NCI-H69 (cell line): ENCODE data around the gene RTN4IP1.
A peak's percentile ranks its signal among the peaks of the same experiment; 100 is the strongest.

Experiments used
- DNase-seq: peaks from one replicate; lab custom pipeline; 2025; lab: John Stamatoyannopoulos, UW

Gene RTN4IP1

GRCh38 chr6:106629103-106629858, at the start of gene RTN4IP1, which contains the start of gene QRSL1:
Gene RTN4IP1 (minus strand): TSS chr6:106629498. CDS start chr6:106629021, 477 bp downstream.
Gene QRSL1 (plus strand): TSS chr6:106629578. CDS start chr6:106629682, 104 bp downstream.
- DNase-seq: peak; percentile 97

DNA sequence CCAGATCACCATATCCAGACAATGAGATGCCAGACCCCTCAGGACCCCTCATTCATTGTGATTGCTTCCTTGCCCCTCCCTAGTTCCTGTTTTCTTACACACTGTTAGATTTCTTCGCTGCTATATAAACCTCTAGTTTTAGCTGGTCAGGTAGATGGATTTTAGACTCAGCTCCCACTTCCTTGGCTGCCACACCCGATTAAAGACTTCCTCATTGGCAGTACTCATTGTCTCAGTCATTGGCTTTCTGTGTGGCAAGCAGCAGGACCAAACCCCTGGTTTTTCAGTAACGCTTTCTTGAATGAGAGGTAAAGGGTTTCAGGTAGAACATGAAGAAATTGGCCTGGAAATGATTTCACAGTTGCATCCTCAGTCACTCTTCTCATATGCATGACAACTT, 48.0 kb upstream of the RTN4IP1 start:
- DNase-seq: no peak

GRCh38 chr6:106674541-106675229, 45.4 kb upstream of the RTN4IP1 start:
- DNase-seq: no peak

DNA sequence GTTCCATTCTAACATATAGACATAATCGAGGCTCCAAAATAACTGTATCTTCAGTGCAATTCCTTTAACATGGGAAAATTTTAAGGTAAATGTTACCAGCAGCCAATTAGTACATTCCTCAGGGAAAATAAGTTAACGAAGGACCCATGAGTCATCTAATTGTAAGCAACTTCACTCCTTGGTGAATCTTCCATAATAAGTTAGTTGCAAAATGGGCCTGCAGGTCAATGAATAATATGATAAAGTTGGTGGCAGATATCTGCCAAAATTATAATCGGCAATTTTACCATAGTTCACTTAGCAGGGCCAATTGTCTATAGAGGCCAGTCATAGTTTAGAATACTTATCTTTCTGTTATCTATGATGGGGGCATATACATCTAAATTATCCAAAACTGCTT, 42.4 kb upstream of the RTN4IP1 start:
- DNase-seq: no peak

DNA sequence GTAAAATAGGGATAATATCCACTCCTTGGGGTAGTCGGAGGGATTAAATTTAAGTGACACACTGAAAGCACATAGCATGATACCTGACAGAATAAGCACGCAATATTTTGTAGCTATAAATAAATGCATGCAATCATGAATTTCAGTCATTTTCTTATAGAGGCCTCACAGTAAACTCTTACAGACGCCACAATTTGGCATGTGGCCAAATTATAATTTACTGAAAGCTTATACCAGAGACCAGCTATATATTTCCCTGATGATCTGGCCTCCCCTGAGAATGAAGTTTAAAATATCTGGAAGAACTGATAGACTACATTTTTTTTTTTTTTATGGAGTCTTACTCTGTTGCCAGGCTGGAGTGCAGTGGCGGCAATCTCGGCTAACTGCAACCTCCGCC, 40.9 kb upstream of the RTN4IP1 start:
- DNase-seq: peak; percentile 36

DNA sequence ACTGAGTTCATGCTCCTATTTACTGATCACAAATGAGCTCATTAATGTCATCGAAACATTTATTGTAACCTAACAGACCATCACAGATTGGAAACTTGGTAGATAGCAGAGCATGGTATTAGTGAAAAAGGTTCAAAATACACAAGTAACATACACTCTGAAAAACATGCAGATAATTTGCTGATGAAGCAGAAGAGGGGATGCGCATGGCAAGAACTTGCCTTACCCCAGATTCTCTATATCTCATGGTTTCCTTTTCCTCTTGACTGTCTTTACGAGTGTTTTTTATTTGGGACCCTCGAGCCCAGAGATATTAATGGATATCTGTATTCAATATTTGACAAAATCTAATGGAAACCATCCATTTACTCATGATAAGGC, 37.7 kb upstream of the RTN4IP1 start:
- DNase-seq: no peak

GRCh38 chr6:106666282-106667021, 37.2 kb upstream of the RTN4IP1 start:
- no peak for DNase-seq

- DNase-seq: no peak
Measured at GRCh38 chr6:106662458-106662857, 33.2 kb upstream of the RTN4IP1 start.

GRCh38 chr6:106659859-106660258, 30.6 kb upstream of the RTN4IP1 start:
- no peak for DNase-seq

DNA sequence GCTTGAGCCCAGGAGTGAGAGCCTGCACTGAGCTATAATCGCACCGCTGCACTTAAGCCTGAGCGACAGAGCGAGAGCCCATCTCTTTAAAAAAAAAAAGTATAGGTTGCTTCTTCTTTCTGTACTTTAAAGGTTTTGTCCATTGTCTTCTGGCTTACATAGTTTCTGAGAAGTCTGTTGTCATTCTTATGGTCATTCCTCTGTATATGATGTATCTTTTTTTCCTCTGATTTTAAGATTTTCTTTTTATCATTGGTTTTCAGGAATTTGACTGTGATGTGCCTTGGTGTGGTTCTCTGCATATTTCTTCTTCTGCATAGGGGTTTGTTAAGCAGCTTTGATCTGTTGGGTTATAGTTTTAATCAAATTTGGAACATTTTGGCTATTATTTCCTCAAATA, 29.2 kb upstream of the RTN4IP1 start:
- DNase-seq: no peak

- DNase-seq: no peak
Measured at GRCh38 chr6:106648651-106649308, 19.5 kb upstream of the RTN4IP1 start.

DNA sequence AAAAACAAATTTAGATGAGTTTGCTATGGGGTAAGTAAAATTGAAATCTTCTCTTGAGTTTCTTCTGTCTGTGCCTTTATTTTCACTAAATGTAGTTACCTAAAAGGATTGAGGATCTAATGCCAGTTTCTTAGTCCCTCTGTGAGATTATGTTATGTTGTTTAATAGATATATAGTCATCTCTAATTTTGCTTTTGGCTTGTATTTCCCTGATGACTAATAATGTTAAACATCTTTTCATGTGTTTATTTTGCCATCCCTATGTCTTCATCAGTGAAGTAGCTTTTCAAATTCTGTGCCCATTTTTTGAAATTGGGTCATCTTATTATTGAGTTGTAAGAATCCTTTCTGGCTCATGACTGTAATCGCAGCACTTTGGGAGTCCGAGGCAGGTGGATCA, 13.8 kb upstream of the RTN4IP1 start:
- DNase-seq: no peak

DNA sequence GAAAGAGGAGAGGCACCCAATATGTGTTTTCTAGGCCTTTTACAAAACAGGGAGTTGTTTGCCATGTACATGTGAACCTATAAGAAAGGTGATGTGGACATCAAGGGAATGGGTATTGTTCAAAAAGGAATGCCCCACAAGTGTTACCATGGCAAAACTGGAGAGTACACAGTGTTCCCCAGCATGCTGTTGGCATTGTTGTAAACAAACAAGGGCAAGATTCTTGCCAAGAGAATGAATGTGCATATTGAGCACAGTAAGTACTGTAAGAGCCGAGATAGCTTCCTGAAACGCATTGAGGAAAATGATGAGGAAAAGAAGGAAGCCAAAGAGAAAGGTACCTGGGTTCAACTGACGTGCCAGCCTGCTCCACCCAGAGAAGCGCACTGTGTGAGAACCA, 13.2 kb upstream of the RTN4IP1 start:
- DNase-seq: no peak

DNA sequence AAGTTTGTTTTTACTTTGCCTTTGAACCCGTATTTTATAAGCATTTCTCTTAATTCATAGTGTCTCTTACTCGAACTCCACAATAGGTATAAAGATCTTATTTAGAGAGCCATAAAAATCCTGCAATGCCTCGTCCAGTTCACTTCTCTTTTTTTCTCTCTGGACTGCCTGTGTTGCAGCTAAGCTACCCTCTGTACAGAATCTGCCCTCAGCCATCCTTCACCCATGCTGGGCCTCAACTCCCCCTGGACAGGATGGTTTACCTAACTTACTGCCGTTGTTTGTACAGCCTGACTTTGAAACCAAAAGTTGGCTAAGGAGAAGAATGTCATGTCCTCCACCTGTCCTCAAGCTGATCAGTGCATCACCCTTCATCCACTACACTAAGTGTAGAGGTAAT, 10.5 kb upstream of the RTN4IP1 start:
- DNase-seq: no peak

GRCh38 chr6:106637717-106638341, 8.5 kb upstream of the RTN4IP1 start:
- DNase-seq: no peak

- DNase-seq: no peak
Measured at GRCh38 chr6:106637051-106637716, 7.9 kb upstream of the RTN4IP1 start.

DNA sequence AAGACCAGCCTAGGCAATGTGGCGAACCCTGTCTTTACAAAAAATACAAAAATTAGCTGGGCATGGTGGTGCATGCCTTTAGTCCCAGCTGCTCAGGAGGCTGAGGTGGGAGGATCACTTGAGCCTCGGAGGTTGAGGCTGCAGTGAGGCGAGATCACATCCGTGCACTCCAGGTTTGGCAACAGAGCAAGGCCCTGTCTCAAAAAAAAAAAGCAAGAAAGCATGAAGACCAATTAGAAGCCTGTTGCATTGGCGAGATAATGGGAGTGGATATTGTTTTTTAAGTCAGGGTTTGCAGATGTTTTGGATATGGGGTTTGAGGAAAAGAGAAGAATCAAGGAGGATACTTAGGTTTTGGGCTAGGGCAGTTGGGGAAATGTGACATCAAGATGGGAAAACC, 5.3 kb upstream of the RTN4IP1 start:
- DNase-seq: no peak

DNA sequence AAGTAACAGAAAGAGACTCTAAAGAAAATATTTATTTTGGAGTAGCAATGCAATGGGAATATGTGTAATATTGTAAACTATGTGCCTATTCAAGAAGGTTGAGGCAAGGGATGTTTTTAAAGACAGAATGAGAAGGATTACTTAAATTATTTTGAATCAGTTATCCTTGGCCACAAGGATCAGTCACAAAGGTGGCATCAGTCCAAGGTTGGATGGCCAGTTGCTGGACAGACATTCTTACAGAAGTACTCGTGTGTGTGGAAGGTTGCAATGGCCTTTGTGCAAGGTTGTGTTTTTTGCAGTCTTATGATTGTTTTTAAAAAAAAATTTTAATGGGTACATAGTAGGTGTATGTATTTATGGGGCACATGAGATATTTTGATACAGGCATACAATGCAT, 2.0 kb upstream of the RTN4IP1 start:
- DNase-seq: no peak

GRCh38 chr6:106630366-106630765, 1.1 kb upstream of the RTN4IP1 start:
- DNase-seq: peak; percentile 10

DNA sequence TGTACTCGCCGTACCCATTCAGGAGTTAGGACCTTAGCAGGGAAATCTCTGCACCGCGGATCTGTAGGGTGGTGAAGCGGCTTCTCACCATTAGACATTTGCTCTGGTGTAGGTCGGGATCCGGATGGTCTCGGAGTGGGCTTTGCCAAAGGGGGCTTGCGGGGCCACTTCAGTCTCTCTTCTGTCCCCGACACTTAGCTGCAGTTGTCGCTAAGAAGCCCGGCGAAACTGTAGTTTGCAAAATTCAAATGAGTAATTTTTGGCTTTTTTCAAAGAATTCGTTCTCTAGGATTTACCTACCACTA, 513 bp upstream of the RTN4IP1 start:
- DNase-seq: peak; percentile 60

DNA sequence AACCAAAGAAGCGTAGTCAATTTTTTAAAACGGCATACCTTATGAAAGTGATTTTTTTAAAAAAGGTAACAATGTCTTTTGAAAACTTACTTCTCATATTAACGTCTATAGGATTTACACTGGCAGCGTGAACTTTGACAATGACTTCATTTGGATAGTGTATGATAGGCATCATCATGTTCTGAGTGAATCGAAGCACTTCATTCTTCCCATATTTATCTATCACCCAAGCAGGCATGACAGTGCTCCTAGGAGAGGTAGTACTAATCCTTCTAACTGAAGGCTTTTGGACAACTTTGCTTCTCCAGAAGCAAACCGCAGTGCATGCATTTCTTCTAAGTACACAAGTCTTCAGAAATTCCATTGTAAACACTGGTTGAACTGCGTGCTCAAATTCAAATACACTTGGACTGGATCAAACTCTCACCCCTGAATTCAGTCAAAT, 618 bp downstream of the RTN4IP1 start:
- peak; percentile 42 for DNase-seq
